Mammary epithelial cell (primary cell): ENCODE measurements around the gene IER2.

Source experiments
- EZH2 ChIP-seq: IDR thresholded peaks from 2 replicates; pipeline ENCODE4 v1.6.1; 2012; ENCODE audit warnings: low read length, inconsistent platforms, borderline replicate concordance
- TF ChIP-seq, protein P1 (sequence below), 2 donors: IDR thresholded peaks in 1 of 2; conservative IDR thresholded peaks in 1 of 2; 2 replicates each; pipeline ENCODE4 v1.5.1; 2011 to 2012; ENCODE audit warnings: inconsistent platforms in 2 of 2, low read length in 2 of 2, mild to moderate bottlenecking in 2 of 2, control low read depth in 1 of 2, low read depth in 1 of 2; ENCODE audit not compliant: insufficient read depth in 1 of 2; ENCODE audit errors: extremely low read depth in 1 of 2

DNA sequence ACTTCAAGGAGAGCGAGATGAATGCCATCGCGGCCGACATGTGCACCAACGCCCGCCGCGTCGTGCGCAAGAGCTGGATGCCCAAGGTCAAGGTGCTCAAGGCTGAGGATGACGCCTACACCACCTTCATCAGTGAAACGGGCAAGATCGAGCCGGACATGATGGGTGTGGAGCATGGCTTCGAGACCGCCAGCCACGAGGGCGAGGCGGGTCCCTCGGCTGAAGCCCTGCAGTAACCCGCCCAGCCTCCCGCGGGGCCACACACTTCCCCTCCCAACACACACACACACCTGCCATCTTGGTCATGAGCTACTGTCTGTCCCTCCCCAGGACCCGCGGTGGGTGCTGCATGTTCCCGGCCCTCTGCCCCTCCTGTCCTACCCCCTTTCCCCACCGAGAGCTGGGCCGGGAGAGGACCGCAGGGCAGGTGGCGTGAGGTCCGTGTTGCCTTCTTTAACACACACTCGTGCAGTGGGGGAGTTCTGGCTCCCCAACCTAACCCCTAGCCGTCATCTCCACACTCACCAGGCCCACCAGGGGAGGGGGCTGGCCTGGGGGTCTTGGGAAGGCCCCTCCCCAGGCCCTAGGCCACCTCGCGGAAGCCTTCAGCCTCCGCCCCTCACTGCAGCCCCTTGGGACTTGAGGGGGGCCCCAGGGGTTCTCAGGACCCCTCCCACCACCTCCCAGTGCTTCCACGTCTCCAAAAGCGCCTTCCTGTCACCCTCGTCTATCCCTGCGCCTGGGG lies 11.9 kb upstream of the IER2 start:
- TF ChIP-seq, protein P1, sequence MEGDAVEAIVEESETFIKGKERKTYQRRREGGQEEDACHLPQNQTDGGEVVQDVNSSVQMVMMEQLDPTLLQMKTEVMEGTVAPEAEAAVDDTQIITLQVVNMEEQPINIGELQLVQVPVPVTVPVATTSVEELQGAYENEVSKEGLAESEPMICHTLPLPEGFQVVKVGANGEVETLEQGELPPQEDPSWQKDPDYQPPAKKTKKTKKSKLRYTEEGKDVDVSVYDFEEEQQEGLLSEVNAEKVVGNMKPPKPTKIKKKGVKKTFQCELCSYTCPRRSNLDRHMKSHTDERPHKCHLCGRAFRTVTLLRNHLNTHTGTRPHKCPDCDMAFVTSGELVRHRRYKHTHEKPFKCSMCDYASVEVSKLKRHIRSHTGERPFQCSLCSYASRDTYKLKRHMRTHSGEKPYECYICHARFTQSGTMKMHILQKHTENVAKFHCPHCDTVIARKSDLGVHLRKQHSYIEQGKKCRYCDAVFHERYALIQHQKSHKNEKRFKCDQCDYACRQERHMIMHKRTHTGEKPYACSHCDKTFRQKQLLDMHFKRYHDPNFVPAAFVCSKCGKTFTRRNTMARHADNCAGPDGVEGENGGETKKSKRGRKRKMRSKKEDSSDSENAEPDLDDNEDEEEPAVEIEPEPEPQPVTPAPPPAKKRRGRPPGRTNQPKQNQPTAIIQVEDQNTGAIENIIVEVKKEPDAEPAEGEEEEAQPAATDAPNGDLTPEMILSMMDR (conservative IDR thresholded peaks at IDR 0.05 in 1 of 2, IDR thresholded peaks at IDR 0.05 in 1 of 2; ENCODE audit: extremely low read depth in 1 of 2, insufficient read depth in 1 of 2, low read depth in 1 of 2, low read length in 2 of 2): no peak
- TF ChIP-seq EZH2: no peak
